HCT116 (cell line): ENCODE measurements around the gene ZXDC. TPM values are rescaled to one million over a fixed set of nuclear protein-coding genes. Genes with fewer than 3 reads are reported as not detected.

Experiments used
- ATAC-seq: fragments of 200-7000 bp; cut with Tn5 transposase; 2 replicates; pipeline ENCODE4 v1.9.1; 2020; ENCODE audit warnings: mild to moderate bottlenecking, moderate library complexity
- BruUV-seq: library from RNA; stranded (reverse); fragments of 400-500 nt; replicated peaks from 2 replicates; lab custom pipeline; 2021; lab: Mats Ljungman, UMichigan
- CTCF ChIA-PET: fragments of 300-600 bp; sonication (Branson Sonifier 250); formaldehyde crosslinking; loops from one replicate; lab custom pipeline; 2021; ENCODE audit warnings: antibody characterized with exemption; lab: Charles Lee
- POLR2A ChIA-PET: fragments of 300-600, 350-600 bp; sonication (Branson Sonifier 250); formaldehyde crosslinking; loops from one replicate; lab custom pipeline; 2021; ENCODE audit warnings: antibody characterized with exemption; lab: Charles Lee
- RAD21 ChIA-PET, 2 experiments: fragments of 300-600 bp; sonication (Branson Sonifier 250); formaldehyde crosslinking; loops; one replicate each; lab custom pipeline; 2023; ENCODE audit warnings: low total read pairs in 2 of 2; ENCODE audit not compliant: uncharacterized antibody in 2 of 2, unreplicated experiment in 2 of 2, low non-redundant PET in 1 of 2; lab: Charles Lee
- DNase-seq: peaks from one replicate; pipeline ENCODE4 v3.0.0-alpha.2; 2010; ENCODE audit warnings: low read depth, low spot score
- H2AFZ ChIP-seq: fragments of 200-600 bp; shearing (Covaris generic), sonication (generic); 2 replicates; pipeline ENCODE4 v1.6.1; 2017; ENCODE audit warnings: low read depth, mixed run types, mixed read lengths, antibody characterized with exemption, low read length; ENCODE audit not compliant: poor library complexity, severe bottlenecking
- H3K27ac ChIP-seq: 2 replicates; pipeline ENCODE4 v1.5.1; 2012; ENCODE audit warnings: low read depth, low read length
- H3K27me3 ChIP-seq: fragments of 200-600 bp; sonication (generic); 2 replicates; pipeline ENCODE4 v1.6.1; 2016; ENCODE audit warnings: mixed run types, low read length, mixed read lengths; ENCODE audit not compliant: insufficient read depth
- H3K36me3 ChIP-seq, 2 experiments: fragments of 200-500 bp in 1 of 2; fragments of 200-600 bp in 1 of 2; sonication (Bioruptor generic) in 1 of 2; sonication (generic) in 1 of 2; 2 replicates each; pipeline versions ENCODE4 v1.5.1 to v1.6.1; 2014 to 2016; ENCODE audit warnings: low read length in 2 of 2, inconsistent platforms in 1 of 2, mixed read lengths in 1 of 2, mixed run types in 1 of 2; ENCODE audit not compliant: insufficient read depth in 2 of 2, control insufficient read depth in 1 of 2
- H3K4me1 ChIP-seq, 2 experiments: fragments of 200-600 bp in 1 of 2; sonication (generic) in 1 of 2; 2 replicates each; pipeline versions ENCODE4 v1.5.1 to v1.6.1; 2012 to 2017; ENCODE audit warnings: low read length in 2 of 2, inconsistent platforms in 1 of 2, mild to moderate bottlenecking in 1 of 2, mixed read lengths in 1 of 2, mixed run types in 1 of 2, moderate library complexity in 1 of 2; ENCODE audit not compliant: insufficient read depth in 2 of 2, control insufficient read depth in 1 of 2
- H3K4me2 ChIP-seq: fragments of 200-600 bp; sonication (generic); 2 replicates; pipeline ENCODE4 v1.6.1; 2017; ENCODE audit warnings: mixed run types, low read length, mixed read lengths
- H3K4me3 ChIP-seq, 2 experiments: fragments of 200-600 bp in 1 of 2; sonication (generic) in 1 of 2; replicated peaks in 1 of 2; 2 replicates each; pipeline ENCODE4 v1.5.1; 2011 to 2016; ENCODE audit warnings: low read length in 2 of 2, control low read depth in 1 of 2, low read depth in 1 of 2, mild to moderate bottlenecking in 1 of 2, mixed read lengths in 1 of 2, mixed run types in 1 of 2
- H3K79me2 ChIP-seq: fragments of 200-600 bp; sonication (generic); 2 replicates; pipeline ENCODE4 v1.6.1; 2017; ENCODE audit warnings: mild to moderate bottlenecking, mixed run types, low read length, moderate library complexity, mixed read lengths; ENCODE audit not compliant: insufficient read depth
- H3K9ac ChIP-seq: fragments of 200-600 bp; sonication (generic); 2 replicates; pipeline ENCODE4 v1.6.1; 2016; ENCODE audit warnings: low read length, mixed read lengths
- H3K9me2 ChIP-seq: fragments of 200-600 bp; sonication (generic), shearing (Covaris generic); 2 replicates; pipeline ENCODE4 v1.6.1; 2017; ENCODE audit warnings: mixed run types, mild to moderate bottlenecking, moderate library complexity; ENCODE audit not compliant: insufficient read depth
- H3K9me3 ChIP-seq, 2 experiments: fragments of 200-500 bp in 1 of 2; fragments of 200-600 bp in 1 of 2; sonication (Bioruptor generic) in 1 of 2; sonication (generic) in 1 of 2; 2 replicates each; pipeline ENCODE4 v1.6.1; 2014 to 2017; ENCODE audit warnings: low read length in 2 of 2, mixed read lengths in 2 of 2, inconsistent platforms in 1 of 2, low read depth in 1 of 2, mild to moderate bottlenecking in 1 of 2, mixed run types in 1 of 2, moderate library complexity in 1 of 2; ENCODE audit not compliant: control insufficient read depth in 1 of 2, insufficient read depth in 1 of 2
- H4K20me1 ChIP-seq: fragments of 200-600 bp; sonication (generic), shearing (Covaris generic); 2 replicates; pipeline ENCODE4 v1.6.1; 2017; ENCODE audit warnings: mixed run types, mild to moderate bottlenecking, moderate library complexity; ENCODE audit not compliant: insufficient read depth
- CBX3 ChIP-seq: IDR thresholded peaks from 2 replicates; pipeline ENCODE4 v1.6.1; 2012; ENCODE audit warnings: low read depth
- CTCF ChIP-seq, 3 experiments: fragments of 200-600 bp in 1 of 3; sonication (generic) in 1 of 3; IDR thresholded peaks in 2 of 3; conservative IDR thresholded peaks in 1 of 3; 2 replicates each; pipeline ENCODE4 v1.5.1; 2012 to 2017; ENCODE audit warnings: low read depth in 2 of 3, low read length in 2 of 3, antibody characterized with exemption in 1 of 3, borderline replicate concordance in 1 of 3, control low read depth in 1 of 3, mild to moderate bottlenecking in 1 of 3, mixed read lengths in 1 of 3, mixed run types in 1 of 3, moderate library complexity in 1 of 3; ENCODE audit not compliant: insufficient read depth in 1 of 3
- EGR1 ChIP-seq: IDR thresholded peaks from 2 replicates; pipeline ENCODE4 v1.6.1; 2012; ENCODE audit warnings: low read depth
- EZH2 ChIP-seq: fragments of 200-600 bp; sonication (generic); IDR thresholded peaks from 2 replicates; pipeline ENCODE4 v1.6.1; 2017; ENCODE audit warnings: antibody characterized with exemption, mixed run types
- EZH2phosphoT487 ChIP-seq: fragments of 200-600 bp; IDR thresholded peaks from 2 replicates; pipeline ENCODE4 v1.6.1; 2018; ENCODE audit warnings: antibody characterized with exemption, borderline replicate concordance
- FOSL1 ChIP-seq: IDR thresholded peaks from 2 replicates; pipeline ENCODE4 v1.6.1; 2012; ENCODE audit warnings: low read depth
- JUND ChIP-seq: IDR thresholded peaks from 2 replicates; pipeline ENCODE4 v1.6.1; 2012
- MAX ChIP-seq: IDR thresholded peaks from 2 replicates; pipeline ENCODE4 v1.6.1; 2012
- POLR2AphosphoS5 ChIP-seq: IDR thresholded peaks from 2 replicates; pipeline ENCODE4 v1.6.1; 2011; ENCODE audit warnings: mild to moderate bottlenecking, low read depth, low read length, moderate library complexity
- RAD21 ChIP-seq: IDR thresholded peaks from 2 replicates; pipeline ENCODE4 v1.6.1; 2012; ENCODE audit warnings: low read depth, mild to moderate bottlenecking
- SRF ChIP-seq: IDR thresholded peaks from 2 replicates; pipeline ENCODE4 v1.6.1; 2012; ENCODE audit warnings: low read depth
- ZBTB33 ChIP-seq: IDR thresholded peaks from 2 replicates; pipeline ENCODE4 v1.6.1; 2011; ENCODE audit warnings: mild to moderate bottlenecking, low read length, moderate library complexity; ENCODE audit not compliant: insufficient replicate concordance; ENCODE audit errors: extremely low read depth
- ZFX ChIP-seq: fragments of 450-650 bp; IDR thresholded peaks from 2 replicates; pipeline ENCODE4 v1.6.1; 2017
- ZNF274 ChIP-seq: fragments of 200-500 bp; sonication (Bioruptor generic); IDR thresholded peaks from 2 replicates; pipeline ENCODE4 v1.6.1; 2014; ENCODE audit warnings: mild to moderate bottlenecking, low read depth, low read length, inconsistent platforms
- intact Hi-C: fragments of 100-400 bp; cut with micrococcal nuclease; formaldehyde crosslinking; loops from 2 replicates; pipeline ENCODE4 v1.10.0; 2022
- total RNA-seq: library from RNA; stranded (reverse); gene quantifications from one replicate; pipeline ENCODE4 v1.2.1, GENCODE V29; 2021; ENCODE audit not compliant: unreplicated experiment

The ZXDC gene
- total RNA-seq, 1 experiment from 2014 or later: 29.9 TPM

GRCh38 chr3:126438186-126438585 lies 37.5 kb downstream of the ZXDC start:
- H4K20me1 ChIP-seq: no peaks in the 10 kb centered on the region
- no peak overlapping the region for H3K4me3 ChIP-seq
- no peaks in the 10 kb centered on the region for H3K4me1 ChIP-seq
- RAD21 ChIA-PET: no interaction called here
- BruUV-seq: no TSS peak
- no peak overlapping the region for H3K27ac ChIP-seq
- H3K36me3 ChIP-seq: peaks cover 0 to 7% of the 10 kb centered on the region in 2 experiments; a peak in 2 of 4 replicates
- H3K4me2 ChIP-seq: no peak overlapping the region
- no peak overlapping the region for H2AFZ ChIP-seq
- H3K9me2 ChIP-seq: no peaks in the 10 kb centered on the region
- no peak overlapping the region for H3K9ac ChIP-seq
- no peak for TF ChIP-seq POLR2AphosphoS5
- no peak for TF ChIP-seq JUND
- no peak for TF ChIP-seq EGR1
- no peak for TF ChIP-seq ZNF274
- TF ChIP-seq EZH2: no peak
- TF ChIP-seq ZBTB33: no peak
- TF ChIP-seq MAX: no peak
- TF ChIP-seq ZFX: no peak
- TF ChIP-seq RAD21: no peak
- TF ChIP-seq EZH2phosphoT487: no peak
- no peak for TF ChIP-seq SRF
- TF ChIP-seq CTCF (IDR thresholded peaks at IDR 0.05 in 2 of 3, conservative IDR thresholded peaks at IDR 0.05 in 1 of 3; ENCODE audit: borderline replicate concordance in 1 of 3, insufficient read depth in 1 of 3, low read depth in 2 of 3, low read length in 2 of 3): no peak
- TF ChIP-seq CBX3: no peak
- no peak for TF ChIP-seq FOSL1
- POLR2A ChIA-PET: no interaction called here
- H3K9me3 ChIP-seq: no peaks in the 10 kb centered on the region
- ATAC-seq (no peak), DNase-seq (no peak)
- intact Hi-C loops: no loop called here
- H3K27me3 ChIP-seq: no peaks in the 10 kb centered on the region
- CTCF ChIA-PET: no interaction called here
- H3K79me2 ChIP-seq: no peaks in the 10 kb centered on the region
